H1 (cell line): ENCODE measurements around the gene MFAP4. TPM values are rescaled to one million over a fixed set of nuclear protein-coding genes. Genes with fewer than 3 reads are reported as not detected.

ENCODE experiments used
- polyA plus RNA-seq, 7 experiments: library from polyadenylated mRNA; depleted of rRNA in 3 of 7; stranded (reverse) in 5 of 7; unstranded in 2 of 7; fragments of >200 nt in 5 of 7; fragments of 200-250 nt in 2 of 7; gene quantifications; 1 replicate in 5 of 7; 2 replicates in 1 of 7; 4 replicates in 1 of 7; pipeline versions ENCODE4 v1.2.1 to v1.2.3, GENCODE V29; 2011 to 2013; ENCODE audit warnings: missing spikeins in 2 of 7, mixed read lengths in 2 of 7
- total RNA-seq: library from RNA; stranded (reverse); fragmentation: NEBNext Ultra II Directional; extraction: Animal tissue kit (Norgen Biotek cat#: 25700); gene quantifications from 2 replicates; pipeline ENCODE4 v1.2.1, GENCODE V29; 2021
- TF ChIP-seq, protein P1 (sequence below): fragments of 300-600 bp; sonication (generic); IDR thresholded peaks from 2 replicates; pipeline ENCODE4 v1.7.1; 2012; ENCODE audit warnings: low read length, moderate library complexity, mild to moderate bottlenecking, inconsistent platforms; ENCODE audit not compliant: insufficient replicate concordance

The MFAP4 gene
- total and polyA plus RNA-seq, 2 of the 8 experiments (the other 6 are each of a cell fraction or from before 2014, with no cell fraction given) = 3.1 to 3.6 TPM

- TF ChIP-seq, protein P1, sequence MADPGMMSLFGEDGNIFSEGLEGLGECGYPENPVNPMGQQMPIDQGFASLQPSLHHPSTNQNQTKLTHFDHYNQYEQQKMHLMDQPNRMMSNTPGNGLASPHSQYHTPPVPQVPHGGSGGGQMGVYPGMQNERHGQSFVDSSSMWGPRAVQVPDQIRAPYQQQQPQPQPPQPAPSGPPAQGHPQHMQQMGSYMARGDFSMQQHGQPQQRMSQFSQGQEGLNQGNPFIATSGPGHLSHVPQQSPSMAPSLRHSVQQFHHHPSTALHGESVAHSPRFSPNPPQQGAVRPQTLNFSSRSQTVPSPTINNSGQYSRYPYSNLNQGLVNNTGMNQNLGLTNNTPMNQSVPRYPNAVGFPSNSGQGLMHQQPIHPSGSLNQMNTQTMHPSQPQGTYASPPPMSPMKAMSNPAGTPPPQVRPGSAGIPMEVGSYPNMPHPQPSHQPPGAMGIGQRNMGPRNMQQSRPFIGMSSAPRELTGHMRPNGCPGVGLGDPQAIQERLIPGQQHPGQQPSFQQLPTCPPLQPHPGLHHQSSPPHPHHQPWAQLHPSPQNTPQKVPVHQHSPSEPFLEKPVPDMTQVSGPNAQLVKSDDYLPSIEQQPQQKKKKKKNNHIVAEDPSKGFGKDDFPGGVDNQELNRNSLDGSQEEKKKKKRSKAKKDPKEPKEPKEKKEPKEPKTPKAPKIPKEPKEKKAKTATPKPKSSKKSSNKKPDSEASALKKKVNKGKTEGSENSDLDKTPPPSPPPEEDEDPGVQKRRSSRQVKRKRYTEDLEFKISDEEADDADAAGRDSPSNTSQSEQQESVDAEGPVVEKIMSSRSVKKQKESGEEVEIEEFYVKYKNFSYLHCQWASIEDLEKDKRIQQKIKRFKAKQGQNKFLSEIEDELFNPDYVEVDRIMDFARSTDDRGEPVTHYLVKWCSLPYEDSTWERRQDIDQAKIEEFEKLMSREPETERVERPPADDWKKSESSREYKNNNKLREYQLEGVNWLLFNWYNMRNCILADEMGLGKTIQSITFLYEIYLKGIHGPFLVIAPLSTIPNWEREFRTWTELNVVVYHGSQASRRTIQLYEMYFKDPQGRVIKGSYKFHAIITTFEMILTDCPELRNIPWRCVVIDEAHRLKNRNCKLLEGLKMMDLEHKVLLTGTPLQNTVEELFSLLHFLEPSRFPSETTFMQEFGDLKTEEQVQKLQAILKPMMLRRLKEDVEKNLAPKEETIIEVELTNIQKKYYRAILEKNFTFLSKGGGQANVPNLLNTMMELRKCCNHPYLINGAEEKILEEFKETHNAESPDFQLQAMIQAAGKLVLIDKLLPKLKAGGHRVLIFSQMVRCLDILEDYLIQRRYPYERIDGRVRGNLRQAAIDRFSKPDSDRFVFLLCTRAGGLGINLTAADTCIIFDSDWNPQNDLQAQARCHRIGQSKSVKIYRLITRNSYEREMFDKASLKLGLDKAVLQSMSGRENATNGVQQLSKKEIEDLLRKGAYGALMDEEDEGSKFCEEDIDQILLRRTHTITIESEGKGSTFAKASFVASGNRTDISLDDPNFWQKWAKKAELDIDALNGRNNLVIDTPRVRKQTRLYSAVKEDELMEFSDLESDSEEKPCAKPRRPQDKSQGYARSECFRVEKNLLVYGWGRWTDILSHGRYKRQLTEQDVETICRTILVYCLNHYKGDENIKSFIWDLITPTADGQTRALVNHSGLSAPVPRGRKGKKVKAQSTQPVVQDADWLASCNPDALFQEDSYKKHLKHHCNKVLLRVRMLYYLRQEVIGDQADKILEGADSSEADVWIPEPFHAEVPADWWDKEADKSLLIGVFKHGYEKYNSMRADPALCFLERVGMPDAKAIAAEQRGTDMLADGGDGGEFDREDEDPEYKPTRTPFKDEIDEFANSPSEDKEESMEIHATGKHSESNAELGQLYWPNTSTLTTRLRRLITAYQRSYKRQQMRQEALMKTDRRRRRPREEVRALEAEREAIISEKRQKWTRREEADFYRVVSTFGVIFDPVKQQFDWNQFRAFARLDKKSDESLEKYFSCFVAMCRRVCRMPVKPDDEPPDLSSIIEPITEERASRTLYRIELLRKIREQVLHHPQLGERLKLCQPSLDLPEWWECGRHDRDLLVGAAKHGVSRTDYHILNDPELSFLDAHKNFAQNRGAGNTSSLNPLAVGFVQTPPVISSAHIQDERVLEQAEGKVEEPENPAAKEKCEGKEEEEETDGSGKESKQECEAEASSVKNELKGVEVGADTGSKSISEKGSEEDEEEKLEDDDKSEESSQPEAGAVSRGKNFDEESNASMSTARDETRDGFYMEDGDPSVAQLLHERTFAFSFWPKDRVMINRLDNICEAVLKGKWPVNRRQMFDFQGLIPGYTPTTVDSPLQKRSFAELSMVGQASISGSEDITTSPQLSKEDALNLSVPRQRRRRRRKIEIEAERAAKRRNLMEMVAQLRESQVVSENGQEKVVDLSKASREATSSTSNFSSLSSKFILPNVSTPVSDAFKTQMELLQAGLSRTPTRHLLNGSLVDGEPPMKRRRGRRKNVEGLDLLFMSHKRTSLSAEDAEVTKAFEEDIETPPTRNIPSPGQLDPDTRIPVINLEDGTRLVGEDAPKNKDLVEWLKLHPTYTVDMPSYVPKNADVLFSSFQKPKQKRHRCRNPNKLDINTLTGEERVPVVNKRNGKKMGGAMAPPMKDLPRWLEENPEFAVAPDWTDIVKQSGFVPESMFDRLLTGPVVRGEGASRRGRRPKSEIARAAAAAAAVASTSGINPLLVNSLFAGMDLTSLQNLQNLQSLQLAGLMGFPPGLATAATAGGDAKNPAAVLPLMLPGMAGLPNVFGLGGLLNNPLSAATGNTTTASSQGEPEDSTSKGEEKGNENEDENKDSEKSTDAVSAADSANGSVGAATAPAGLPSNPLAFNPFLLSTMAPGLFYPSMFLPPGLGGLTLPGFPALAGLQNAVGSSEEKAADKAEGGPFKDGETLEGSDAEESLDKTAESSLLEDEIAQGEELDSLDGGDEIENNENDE = no peak
- TF ChIP-seq, all 59 proteins: peak for 0
Measured at GRCh38 chr17:19383681-19384470, 3.1 kb downstream of the MFAP4 start (continued).
